Activated CD8-positive, alpha-beta memory T cell treated with anti-CD3 and anti-CD28 coated beads for 24 hours (primary cell): ENCODE results near the gene CCDC91.

ENCODE experiments used
- DNase-seq: peaks from one replicate; pipeline ENCODE4 v3.0.0-alpha.2; 2020

The CCDC91 gene, protein sequence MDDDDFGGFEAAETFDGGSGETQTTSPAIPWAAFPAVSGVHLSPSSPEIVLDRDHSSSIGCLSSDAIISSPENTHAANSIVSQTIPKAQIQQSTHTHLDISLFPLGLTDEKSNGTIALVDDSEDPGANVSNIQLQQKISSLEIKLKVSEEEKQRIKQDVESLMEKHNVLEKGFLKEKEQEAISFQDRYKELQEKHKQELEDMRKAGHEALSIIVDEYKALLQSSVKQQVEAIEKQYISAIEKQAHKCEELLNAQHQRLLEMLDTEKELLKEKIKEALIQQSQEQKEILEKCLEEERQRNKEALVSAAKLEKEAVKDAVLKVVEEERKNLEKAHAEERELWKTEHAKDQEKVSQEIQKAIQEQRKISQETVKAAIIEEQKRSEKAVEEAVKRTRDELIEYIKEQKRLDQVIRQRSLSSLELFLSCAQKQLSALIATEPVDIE

DNA sequence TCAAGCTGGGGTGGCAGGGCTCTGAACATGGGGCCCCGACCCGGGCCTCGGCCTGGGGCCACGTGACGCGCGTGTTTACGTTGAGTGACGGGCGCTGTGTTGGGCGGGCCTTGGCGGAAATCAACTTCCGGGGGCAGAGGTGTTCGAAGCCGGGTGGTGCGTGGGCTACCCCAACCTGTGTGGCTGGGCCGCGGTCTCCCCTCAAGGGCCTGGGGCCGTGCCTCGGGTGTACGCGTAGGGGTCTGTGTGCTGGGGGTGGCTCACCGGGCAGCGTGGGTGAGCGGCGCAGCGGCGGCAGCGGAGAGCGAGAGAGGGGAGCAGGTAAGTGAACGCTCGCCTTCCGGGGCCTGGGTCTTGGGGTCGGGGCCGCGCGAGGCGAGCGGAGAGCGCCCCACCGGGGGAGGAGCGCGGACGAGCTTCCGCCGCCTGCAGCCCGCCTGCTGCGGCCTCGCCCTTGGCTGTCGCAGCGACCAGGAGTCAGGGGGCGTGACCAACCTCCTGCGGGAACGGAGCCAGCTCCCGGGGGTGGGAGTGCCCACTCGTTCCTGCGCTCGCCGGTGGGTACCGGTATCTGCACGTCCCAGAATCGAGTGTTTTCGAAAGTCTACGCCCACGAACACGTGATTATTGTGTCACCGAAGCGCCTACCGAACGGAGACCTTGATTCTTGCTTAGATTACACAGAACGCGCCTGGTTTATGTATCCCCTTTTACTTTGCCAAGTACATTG lies at the start of gene CCDC91:
Gene CCDC91, plus strand, starts transcription at position 136 of the 730 bp plus-strand sequence. CDS start 66,760 bp downstream, outside the sequence.
- DNase-seq = peak; percentile 92

DNA sequence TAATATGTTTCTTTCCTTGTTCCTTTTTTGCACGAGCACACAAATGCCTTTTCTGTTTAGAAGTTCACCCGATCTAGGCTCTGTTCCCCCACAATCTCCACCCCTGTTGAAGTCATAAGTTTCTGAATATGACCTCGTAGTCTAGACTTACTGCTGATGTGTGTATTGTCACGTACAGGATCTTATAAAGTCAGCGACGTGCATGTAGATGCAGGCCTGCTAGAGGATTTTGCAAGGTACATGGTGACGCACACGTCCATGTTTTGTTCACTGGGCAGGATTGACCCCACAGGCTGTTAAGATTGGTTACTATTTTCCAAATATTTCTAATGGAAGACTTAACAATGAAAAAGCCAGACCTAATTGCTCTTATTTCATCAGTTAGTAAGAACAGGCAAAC lies 46.2 kb upstream of the CCDC91 start:
- DNase-seq = no peak

DNA sequence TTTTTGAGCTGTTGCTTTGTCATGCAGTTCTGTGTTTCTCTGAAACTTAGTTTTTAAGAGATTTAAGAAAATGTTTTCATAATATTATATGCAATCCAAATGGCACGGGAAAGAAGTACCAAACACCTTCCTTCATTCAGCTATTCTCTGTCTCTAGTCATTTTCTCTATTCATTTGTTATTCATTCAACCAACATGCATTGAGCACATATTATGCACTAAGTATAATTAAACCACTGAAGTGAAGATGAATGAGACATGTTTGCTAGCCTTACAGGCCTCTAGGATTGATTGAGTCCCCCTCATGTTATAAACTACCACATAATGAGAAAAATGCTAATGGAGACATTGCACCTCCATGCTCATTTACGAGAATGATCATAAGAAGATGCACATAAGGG lies 45.7 kb upstream of the CCDC91 start:
- no peak for DNase-seq

DNA sequence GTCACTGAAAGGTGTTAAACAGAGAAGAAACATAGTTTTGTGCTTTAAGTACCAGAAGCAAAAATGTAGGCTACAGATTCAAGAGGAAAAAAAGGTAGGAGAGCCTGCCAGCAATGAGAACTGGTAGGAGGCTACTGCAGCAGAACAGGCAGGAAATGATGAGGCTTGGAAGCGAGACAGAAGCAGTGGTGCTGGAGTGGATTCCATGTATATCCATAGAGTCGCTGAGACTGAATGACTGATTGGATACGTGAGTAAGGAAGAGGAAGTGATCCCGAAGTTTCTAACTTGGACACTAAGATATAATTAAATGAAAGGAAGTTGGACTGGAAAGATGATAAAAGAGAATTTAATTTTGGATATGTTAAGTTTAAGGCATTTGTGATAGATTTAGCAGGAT lies 45.0 kb upstream of the CCDC91 start:
- DNase-seq = no peak

DNA sequence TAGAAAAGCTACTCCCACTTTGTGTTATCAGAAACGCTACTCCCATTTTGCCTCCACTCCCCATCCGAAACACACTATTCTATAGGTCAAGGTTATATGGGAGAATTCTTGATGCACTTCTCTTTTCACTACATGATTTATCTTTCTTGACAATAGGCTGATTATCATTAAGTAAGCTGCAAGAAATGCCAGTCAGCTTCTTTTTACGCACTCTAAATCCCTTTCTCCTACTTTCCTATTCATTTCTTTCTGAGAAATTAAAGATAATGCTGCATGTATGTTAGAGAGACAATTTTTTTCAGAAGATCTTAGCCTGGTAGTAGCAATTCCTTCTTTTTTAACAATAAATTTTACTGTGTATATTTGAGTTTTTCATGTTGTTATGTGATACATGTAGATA lies 41.0 kb upstream of the CCDC91 start:
- no peak for DNase-seq

DNA sequence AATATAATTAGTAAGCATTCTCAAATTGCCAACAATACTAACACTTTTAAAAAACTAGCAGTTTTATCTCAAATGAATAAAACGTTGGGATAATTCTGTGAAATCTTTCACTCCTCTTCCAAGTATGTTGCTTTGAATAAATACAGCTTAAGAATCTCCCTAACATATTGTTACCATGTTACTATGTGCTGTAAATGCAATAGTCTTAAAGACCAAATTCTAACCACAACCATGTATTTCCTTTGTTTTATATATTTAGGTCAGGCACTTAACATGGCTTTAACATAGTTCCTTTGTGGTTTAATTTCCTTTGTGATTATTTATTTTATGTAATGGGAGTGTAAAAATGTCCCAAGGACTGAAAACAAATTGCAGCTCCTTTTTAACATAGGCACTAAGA lies 33.9 kb upstream of the CCDC91 start:
- no peak for DNase-seq

DNA sequence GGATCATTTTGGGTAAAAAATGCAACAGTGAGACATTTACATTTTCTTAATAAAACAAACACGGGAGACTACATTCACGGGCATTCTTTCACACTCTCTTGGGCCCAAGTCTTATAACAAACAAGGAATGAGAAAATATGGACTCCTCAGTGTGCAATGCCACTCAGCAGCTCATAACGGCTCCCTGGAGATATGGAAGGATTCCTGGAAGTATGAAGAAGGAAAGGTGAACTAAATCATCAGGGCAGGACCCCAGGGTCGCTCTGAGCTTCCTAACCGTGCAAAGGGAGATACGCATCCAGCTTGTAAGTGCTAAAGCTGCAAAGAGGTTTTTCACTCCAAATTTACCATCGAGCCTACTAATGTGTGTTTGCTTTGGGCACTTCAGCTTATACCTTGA lies 33.5 kb upstream of the CCDC91 start:
- DNase-seq = no peak

DNA sequence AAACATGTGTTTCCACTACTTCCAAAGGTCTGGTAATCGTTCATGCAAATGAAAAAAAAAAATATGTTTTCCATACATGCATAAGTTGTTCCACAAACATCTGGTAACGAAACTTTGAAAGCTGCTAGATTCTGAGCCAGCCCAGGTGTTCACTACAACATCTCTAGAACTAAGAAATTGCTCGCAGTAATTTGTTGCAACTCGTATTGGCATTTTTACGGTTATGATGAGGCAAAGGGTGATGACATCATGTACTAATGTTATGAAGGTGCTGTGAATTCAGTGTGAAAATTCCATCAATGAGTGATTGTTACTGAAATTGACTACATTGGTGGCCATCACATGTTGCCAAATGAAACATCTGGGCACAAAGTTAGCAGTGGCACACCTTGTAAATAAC lies 31.9 kb upstream of the CCDC91 start:
- no peak for DNase-seq

DNA sequence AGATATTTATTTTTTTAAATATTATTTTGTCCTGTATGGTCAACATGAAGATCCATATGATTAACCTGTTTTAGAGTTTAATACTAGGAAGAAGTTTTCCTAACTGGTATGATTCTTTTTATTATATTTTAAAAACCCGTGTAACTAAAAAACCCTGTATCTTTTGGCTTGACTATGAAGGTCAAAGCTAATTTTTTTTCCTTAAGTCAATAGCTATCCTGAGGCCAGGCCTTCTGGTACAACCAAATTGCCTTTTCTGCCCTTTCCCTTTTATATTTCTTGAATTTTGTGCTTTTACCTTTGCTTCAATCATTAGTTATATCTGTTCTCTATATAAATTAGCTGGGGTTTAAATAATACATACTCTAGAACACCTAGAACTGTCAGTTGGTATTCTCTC lies 30.6 kb upstream of the CCDC91 start:
- DNase-seq = no peak

DNA sequence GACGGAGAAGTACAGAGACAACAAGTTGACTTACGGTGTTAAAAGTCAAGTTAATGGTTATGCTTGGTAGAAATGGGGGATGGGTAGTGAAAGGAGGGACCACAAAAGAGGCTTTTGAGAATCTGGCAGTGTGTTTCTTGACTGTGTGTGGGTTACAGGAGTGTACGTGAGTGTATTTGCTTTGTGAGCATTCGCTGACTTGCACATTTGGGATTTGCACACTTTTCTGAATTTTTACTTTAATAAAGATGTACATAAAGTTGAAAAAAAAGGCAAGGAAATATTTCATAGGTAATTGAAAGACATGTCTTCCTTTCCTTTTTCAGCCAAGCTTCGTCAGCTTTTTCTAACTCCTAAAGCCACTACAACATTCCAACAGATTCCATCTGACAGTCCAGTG lies 28.6 kb upstream of the CCDC91 start:
- DNase-seq = no peak

DNA sequence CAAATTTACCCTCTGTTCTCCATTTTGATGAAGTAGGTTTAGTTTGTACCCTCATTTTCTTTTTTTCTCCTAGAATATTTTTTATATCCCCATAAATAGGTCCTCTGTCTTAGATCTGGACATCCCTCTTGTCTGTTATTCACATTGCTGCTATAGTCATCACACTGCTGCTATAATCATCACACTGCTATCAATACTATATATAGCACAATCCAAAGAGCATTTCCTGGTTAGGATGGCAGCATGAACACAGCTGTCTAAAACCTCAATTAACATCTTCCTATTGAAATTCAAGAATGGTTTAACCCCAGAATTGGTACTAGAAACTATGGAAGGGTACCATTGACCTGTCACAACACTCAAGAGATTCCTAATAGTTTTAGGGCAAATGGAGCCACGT lies 27.6 kb upstream of the CCDC91 start:
- DNase-seq = no peak

DNA sequence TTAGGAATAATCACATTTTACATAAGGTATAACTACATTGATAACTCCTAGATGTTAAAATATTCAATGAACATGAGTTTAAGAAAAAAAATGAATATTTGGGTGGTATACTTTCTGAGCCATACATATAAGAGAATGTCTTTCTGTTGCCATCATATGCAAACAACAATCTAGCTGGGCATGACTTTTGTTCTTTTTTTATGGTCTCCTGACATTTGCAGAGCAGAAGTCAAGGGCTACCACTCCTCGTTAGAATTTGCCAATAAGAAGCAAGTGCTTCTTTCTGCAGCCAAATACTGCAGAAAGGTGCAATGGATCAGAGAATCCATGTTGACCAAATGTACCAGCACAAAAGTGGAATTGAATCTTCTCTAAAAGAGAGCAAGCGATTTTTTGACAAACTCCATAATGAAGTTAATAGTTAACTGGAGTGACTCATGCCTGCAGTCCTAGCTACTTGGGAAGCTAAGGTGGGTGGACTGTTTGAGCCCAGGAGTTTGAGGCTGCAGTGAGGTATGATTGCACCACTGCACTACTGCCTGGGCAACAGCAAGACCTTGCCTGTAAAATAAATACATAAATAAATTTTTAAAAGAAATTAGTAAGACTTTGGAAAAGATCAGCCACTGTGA lies 25.5 kb upstream of the CCDC91 start:
- no peak for DNase-seq

DNA sequence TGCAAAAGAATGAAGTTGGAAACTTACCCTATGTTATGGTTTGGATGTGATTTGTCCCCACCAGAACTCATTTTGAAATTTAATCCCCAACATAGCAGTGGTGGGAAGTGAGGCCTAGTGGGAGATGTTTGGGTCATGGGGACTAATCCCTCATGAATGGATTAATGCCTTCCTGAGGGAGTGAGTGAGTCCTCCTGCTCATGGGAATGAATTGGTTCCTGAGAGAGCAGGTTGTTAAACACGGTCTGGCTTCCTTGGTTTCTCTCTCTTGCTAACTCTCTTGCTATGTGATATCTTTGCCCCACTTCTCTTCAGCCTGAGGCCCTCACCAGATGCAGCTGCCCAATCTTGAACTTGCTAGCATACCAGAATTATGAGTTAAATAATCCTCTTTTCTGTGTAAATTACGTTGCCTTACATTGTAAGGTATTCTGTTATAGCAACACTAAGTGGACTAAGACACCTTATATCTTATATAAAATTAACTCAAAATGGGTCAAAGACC lies 22.2 kb upstream of the CCDC91 start:
- DNase-seq = no peak

DNA sequence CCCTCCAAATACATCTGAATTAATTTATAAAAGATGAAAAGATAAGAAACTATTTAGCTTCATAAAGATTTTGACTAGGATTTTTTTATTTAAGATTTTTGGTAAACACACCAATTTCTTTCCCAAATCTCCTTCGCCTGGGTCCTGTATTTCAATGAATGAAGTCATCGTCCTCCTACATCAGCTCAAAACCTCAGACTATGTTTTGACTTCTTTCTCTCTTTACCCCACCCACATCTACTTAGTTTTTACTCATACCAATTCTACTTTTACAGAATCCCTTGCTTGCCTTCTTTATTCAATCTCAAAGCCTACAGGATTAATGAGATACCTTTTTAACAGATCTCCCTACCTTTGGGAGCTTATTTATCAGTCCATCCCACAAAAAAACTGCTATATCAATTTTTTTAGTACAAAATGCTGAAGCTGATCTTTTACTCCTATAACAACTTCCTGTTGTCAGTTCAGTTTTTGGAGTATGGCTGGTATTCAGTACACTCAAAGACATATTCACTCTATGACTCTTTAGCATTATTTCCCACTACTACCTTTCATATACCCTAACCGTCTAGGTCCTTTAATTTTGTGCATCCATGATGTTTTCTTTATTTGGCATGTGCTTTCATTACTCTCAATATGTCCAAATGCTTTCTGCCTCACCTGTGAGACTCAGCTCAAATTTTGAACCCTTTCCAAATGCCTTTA lies 18.7 kb upstream of the CCDC91 start:
- no peak for DNase-seq

DNA sequence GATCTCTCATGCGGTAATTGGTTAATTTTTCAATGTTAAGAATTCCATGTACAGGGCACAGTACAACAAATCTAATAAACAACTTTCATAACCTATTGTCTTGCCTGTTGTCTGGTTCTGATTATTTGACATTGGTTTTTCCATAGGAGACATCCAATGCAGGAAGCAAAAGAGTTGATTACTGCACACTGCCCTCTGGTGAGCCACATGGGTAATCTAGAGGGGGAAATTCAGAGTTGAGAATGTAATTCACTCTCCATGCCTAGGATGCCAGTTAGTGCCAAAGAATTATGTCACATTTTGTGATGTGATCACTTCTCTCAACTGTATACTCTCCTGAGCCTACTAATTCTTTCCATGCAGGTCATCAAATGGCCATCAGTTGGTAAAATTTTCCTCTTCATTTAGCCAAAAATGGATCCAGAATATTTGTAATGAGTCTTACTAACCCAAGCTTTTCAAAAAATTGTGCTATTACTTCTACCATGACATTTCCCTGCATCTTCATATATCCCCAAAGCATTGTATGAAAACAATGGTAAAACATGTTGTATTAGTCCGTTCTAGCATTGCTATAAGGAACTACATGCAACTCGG lies 17.7 kb upstream of the CCDC91 start:
- no peak for DNase-seq

DNA sequence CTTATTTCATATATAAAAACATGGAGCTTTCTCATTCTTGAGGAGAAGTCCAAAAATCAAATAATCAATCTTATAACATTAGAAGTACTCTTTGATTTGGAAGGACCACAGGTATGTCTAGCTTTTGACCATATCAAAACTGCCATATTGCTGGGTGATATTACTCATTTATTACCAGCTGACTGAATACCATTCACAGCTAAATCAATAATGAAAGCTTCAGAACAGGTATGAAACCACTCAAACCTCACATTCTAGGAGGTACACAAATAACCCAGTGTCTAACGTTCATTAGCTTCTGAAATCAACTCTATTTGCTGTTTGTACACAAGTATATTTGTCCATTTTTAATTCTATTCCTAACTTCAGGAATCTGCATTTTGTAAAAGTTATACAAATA lies 16.8 kb upstream of the CCDC91 start:
- DNase-seq = no peak

DNA sequence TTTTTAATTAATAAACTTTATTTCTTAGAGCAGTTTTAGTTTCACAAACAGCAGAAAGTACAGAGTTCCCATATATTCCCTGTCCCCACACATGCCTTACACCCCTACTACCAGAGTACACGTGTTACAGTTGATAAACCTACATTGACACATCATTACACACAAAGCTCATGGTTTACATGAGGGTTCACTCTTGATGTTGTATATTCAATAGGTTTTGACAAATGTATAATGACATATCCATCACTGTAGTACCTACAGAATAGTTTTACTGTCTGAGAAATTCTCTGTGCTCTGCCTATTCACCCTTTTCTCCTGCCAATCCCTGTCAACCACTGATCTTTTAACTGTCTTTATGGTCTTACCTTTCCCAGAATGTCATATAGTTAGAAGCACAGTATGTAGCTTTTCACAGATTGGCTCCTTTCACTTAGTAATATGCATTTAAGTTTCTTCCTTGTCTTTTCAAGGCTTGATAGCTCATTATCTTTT lies 15.1 kb upstream of the CCDC91 start:
- no peak for DNase-seq

DNA sequence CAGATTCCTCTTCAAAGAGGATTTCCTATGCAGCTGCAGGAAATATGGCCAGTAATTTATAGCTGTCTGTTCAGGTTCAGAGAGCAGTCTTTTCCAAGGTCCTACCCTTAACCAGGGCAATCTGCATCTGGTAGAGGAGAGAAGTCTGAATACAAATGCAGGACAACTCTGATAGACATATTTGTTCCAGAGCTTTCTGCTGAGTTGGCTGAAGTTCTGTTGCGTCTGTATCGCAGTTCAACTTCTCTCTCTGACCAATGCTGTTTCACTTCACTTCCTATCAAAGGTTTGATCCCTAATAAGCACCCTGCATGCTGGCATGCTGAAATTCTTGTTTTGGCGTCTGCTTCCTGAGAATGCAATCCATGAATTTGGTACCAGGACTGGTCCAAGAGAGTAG lies 14.0 kb upstream of the CCDC91 start:
- no peak for DNase-seq

DNA sequence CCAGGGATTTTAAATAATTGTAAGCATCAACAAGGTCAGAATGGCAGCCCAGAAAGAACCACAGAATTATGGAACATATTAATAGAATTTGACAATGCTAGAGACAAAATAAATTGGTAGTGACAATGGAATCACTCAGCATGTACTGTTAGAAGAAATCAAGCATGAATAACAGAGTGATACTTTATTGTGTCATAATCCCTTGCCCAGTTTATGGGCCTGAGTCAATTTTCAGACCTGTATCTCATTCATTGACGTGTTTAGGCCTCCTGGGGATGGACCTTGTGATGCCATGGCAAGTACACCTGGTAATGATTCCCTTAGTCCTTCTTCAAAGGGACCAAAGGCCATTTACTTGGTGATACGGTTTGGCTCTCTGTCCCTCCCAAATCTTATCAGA lies 12.8 kb upstream of the CCDC91 start:
- DNase-seq = no peak

DNA sequence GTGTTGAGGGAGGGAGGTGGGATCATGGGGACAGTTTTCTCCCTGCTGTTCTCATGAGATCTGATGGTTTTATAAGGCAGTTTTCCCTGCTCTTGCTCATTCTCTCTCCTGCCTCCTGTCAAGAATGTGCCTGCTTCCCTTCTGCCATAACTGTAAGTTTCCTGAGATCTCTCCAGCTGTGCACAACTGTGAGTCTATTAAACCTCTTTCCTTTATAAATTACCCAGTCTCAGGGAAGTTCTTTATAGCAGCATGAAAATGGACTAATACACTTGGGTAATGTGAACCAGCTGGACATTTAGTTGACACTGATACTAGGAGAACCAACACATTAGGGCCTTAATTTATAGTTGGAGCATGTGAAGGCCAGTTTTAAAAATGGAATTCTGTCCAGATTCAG lies 12.4 kb upstream of the CCDC91 start:
- no peak for DNase-seq

DNA sequence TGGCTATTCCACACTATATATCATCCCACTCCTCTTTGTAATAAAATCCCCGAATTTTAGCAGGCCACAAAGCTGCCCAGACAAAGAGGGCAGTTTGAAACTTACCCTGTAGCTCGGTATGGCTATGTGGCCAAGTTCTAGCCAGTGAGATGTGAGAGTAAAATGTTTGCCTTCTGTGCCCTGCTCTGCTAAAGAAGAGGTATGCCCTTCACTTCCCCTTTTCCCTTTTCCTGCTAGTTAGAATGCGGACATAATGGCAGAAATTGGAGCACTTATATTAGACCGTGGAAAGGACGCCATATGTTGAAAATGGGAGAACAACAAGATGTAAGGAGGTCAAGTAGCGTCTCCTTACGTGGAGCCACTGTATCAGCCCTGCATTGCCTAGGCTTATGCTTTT lies 11.5 kb upstream of the CCDC91 start:
- DNase-seq = no peak

DNA sequence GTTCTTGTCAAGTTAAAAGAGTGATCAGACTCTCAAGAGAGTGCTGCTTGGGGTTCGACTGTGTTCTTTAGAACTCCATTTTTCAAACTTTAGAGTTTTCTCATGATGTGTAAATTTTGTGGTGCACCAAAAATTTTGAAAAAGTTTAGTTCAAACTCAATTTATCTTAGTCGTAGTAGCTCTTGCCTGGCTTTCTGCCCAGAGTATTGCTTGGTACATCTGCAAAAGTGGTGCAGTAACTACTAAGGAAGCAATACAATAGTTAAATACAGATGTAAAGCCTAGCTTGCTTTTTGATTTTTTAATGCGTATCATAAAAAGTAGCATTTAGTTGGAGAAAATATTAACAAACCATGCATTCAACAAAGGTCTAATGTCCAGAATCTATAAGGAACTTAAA lies 9.5 kb upstream of the CCDC91 start:
- DNase-seq = no peak

DNA sequence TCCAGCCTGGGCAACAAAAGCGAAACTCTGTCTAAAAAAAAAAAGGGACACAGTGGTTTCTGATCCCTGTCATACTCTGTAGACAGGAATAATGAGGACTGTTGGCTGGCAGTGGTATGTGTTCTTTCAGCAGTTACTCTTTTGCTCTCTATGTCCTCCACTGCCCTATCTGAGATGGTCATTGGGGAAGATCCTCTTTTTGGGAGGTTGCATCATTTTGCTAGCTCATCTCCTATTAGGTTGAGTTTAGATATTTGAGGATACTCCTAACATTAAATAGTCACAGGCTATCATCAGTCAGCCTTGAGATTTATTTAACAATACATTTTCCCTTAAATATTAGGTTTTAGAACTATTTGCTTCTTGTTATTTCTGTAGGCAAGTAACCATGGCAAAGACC lies 5.9 kb upstream of the CCDC91 start:
- DNase-seq = no peak
